Measurements from ENCODE around the gene RGCC. TPM values are rescaled to one million over a fixed set of nuclear protein-coding genes. Genes with fewer than 3 reads are reported as not detected.
"Not testable (repeated sequence)": the region's sequence is repeated elsewhere in the genome, so short reads cannot be mapped to it uniquely, and the experiment has no call there.

The RGCC gene
- total RNA-seq, 1 experiment from 2014 or later, result not detected

DNA sequence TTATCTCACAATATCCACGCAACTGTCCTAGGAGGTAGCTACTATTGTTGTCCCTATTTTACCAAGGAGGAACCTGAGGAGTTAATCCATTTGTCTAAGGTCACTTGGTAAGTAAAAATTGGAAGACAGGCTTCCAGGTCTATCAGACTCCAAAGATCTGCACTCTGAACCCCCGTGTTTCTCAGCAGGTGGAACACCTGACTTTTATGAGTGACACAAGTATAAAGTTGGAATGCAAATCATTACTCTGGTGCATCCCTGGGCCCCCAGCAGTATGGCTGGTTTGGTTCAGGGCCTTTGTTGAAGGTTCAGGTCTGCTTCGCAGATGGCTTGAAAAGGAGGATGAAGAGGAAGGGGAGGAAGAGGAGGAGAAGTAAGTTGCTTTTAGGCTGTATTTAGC lies 46.0 kb downstream of the RGCC start:
- H2BK120ac ChIP-seq (ENCODE audit: low read depth, low read length, poor library complexity, severe bottlenecking), result no peak overlapping the region
- Mint-ChIP-seq H3K27ac (no peak overlapping the region), H3K9me3 (peaks cover 2 to 6% of the 10 kb centered on the region in 2 experiments; a peak in 4 of 5 replicates), H3K27me3 (ENCODE audit: low read depth) (peaks cover 1% of the 10 kb centered on the region), H3K4me3 (no peak overlapping the region), H3K36me3 (ENCODE audit: insufficient read depth in 1 of 3, low read depth in 3 of 3) (no peaks in the 10 kb centered on the region; a peak in 1 of 7 replicates), H3K4me1 (no peaks in the 10 kb centered on the region)
- H3K27ac ChIP-seq (ENCODE audit: insufficient read length, low read depth, low read length), result no peak overlapping the region
- H3K79me1 ChIP-seq (ENCODE audit: insufficient read depth, low read depth, low read length, poor library complexity, severe bottlenecking), result no peaks in the 10 kb centered on the region
- no peak overlapping the region for H3K56ac ChIP-seq (ENCODE audit: insufficient read length, low read depth, low read length)
- no peaks in the 10 kb centered on the region for H3K9me3 ChIP-seq (ENCODE audit: control insufficient read depth, low read depth, low read length)
- H3K9ac ChIP-seq (ENCODE audit: extremely low read depth, insufficient read length, low read length), result no peak overlapping the region
- no peak overlapping the region for H3K23ac ChIP-seq (ENCODE audit: insufficient read length, low read depth, low read length)
- no peak overlapping the region for H2BK15ac ChIP-seq (ENCODE audit: low read depth, low read length)
- no peak overlapping the region for H3K4ac ChIP-seq (ENCODE audit: low read depth, low read length)
- no peak overlapping the region for H4K91ac ChIP-seq (ENCODE audit: insufficient read length, low read depth, low read length)
- no peak overlapping the region for H3K18ac ChIP-seq (ENCODE audit: insufficient read length, low read depth, low read length)
- no CpG with 5 or more reads among the region's 3 CpGs for WGBS (ENCODE audit: extremely low coverage, insufficient read length, low lambda C conversion rate)
- no peaks in the 10 kb centered on the region for H3K27me3 ChIP-seq (ENCODE audit: insufficient read depth, low read length)
- no peak overlapping the region for H2AK5ac ChIP-seq (ENCODE audit: insufficient read length, low read length)
- H4K5ac ChIP-seq (ENCODE audit: insufficient read length, low read depth, low read length), result no peak overlapping the region
- H4K8ac ChIP-seq (replicated peaks; ENCODE audit: insufficient read length, low read depth, low read length), result no peak overlapping the region
- peak; percentile 1 for DNase-seq
- H2BK12ac ChIP-seq (ENCODE audit: insufficient read length, low read depth, low read length), result no peak overlapping the region
- no peak overlapping the region for H3T11ph ChIP-seq (ENCODE audit: low read length)
- no peaks in the 10 kb centered on the region for H3K79me2 ChIP-seq (ENCODE audit: insufficient read depth, low read length)
- TF ChIP-seq, protein P1, sequence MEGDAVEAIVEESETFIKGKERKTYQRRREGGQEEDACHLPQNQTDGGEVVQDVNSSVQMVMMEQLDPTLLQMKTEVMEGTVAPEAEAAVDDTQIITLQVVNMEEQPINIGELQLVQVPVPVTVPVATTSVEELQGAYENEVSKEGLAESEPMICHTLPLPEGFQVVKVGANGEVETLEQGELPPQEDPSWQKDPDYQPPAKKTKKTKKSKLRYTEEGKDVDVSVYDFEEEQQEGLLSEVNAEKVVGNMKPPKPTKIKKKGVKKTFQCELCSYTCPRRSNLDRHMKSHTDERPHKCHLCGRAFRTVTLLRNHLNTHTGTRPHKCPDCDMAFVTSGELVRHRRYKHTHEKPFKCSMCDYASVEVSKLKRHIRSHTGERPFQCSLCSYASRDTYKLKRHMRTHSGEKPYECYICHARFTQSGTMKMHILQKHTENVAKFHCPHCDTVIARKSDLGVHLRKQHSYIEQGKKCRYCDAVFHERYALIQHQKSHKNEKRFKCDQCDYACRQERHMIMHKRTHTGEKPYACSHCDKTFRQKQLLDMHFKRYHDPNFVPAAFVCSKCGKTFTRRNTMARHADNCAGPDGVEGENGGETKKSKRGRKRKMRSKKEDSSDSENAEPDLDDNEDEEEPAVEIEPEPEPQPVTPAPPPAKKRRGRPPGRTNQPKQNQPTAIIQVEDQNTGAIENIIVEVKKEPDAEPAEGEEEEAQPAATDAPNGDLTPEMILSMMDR (conservative IDR thresholded peaks at IDR 0.05), result no peak
- no peaks in the 10 kb centered on the region for H3K4me1 ChIP-seq (ENCODE audit: insufficient read depth, low read length)
- H3K14ac ChIP-seq (ENCODE audit: insufficient read depth, low read length), result no peak overlapping the region
- H2AFZ ChIP-seq (ENCODE audit: low read length), result no peak overlapping the region
- H3K23me2 ChIP-seq (ENCODE audit: insufficient read length, low read depth, low read length, poor library complexity, severe bottlenecking), result no peaks in the 10 kb centered on the region
- no peak overlapping the region for H2BK20ac ChIP-seq (ENCODE audit: low read depth, low read length, poor library complexity, severe bottlenecking)
- H2BK5ac ChIP-seq (ENCODE audit: insufficient read length, low read length), result no peak overlapping the region
- no peaks in the 10 kb centered on the region for H4K20me1 ChIP-seq (ENCODE audit: control insufficient read depth, insufficient read depth, insufficient read length)
- H3K4me2 ChIP-seq (ENCODE audit: insufficient read depth, insufficient read length, low read length), result no peak overlapping the region

GRCh38 chr13:41504657-41505056 lies 47.3 kb downstream of the RGCC start:
- not testable (repeated sequence) for DNase-seq; H3K18ac ChIP-seq (ENCODE audit: insufficient read length, low read depth, low read length); H3K27ac ChIP-seq (ENCODE audit: insufficient read length, low read depth, low read length); H3K23me2 ChIP-seq (ENCODE audit: insufficient read length, low read depth, low read length, poor library complexity, severe bottlenecking); H3K4me1 Mint-ChIP-seq; H3K4me3 Mint-ChIP-seq; H3K27me3 ChIP-seq (ENCODE audit: insufficient read depth, low read length); H4K91ac ChIP-seq (ENCODE audit: insufficient read length, low read depth, low read length); H3K27ac Mint-ChIP-seq; H3K9ac ChIP-seq (ENCODE audit: extremely low read depth, insufficient read length, low read length); H2BK5ac ChIP-seq (ENCODE audit: insufficient read length, low read length); H2AK5ac ChIP-seq (ENCODE audit: insufficient read length, low read length); H2AFZ ChIP-seq (ENCODE audit: low read length); H3K14ac ChIP-seq (ENCODE audit: insufficient read depth, low read length); H3K36me3 Mint-ChIP-seq (ENCODE audit: insufficient read depth in 1 of 3, low read depth in 3 of 3); H3T11ph ChIP-seq (ENCODE audit: low read length); H2BK15ac ChIP-seq (ENCODE audit: low read depth, low read length); H3K56ac ChIP-seq (ENCODE audit: insufficient read length, low read depth, low read length); H4K5ac ChIP-seq (ENCODE audit: insufficient read length, low read depth, low read length); H4K8ac ChIP-seq (replicated peaks; ENCODE audit: insufficient read length, low read depth, low read length); H3K23ac ChIP-seq (ENCODE audit: insufficient read length, low read depth, low read length); H3K4me1 ChIP-seq (ENCODE audit: insufficient read depth, low read length); H2BK12ac ChIP-seq (ENCODE audit: insufficient read length, low read depth, low read length); H3K27me3 Mint-ChIP-seq (ENCODE audit: low read depth); H3K4ac ChIP-seq (ENCODE audit: low read depth, low read length); H3K79me1 ChIP-seq (ENCODE audit: insufficient read depth, low read depth, low read length, poor library complexity, severe bottlenecking); H2BK120ac ChIP-seq (ENCODE audit: low read depth, low read length, poor library complexity, severe bottlenecking); H3K9me3 Mint-ChIP-seq; H3K4me2 ChIP-seq (ENCODE audit: insufficient read depth, insufficient read length, low read length); H3K9me3 ChIP-seq (ENCODE audit: control insufficient read depth, low read depth, low read length); H2BK20ac ChIP-seq (ENCODE audit: low read depth, low read length, poor library complexity, severe bottlenecking); H4K20me1 ChIP-seq (ENCODE audit: control insufficient read depth, insufficient read depth, insufficient read length); H3K79me2 ChIP-seq (ENCODE audit: insufficient read depth, low read length)

Measured in H9 (cell line).